HCT116 (cell line): ENCODE measurements around the gene ZC3H12D. TPM values are rescaled to one million over a fixed set of nuclear protein-coding genes. Genes with fewer than 3 reads are reported as not detected.

Source experiments
- ATAC-seq: fragments of 200-7000 bp; cut with Tn5 transposase; 2 replicates; pipeline ENCODE4 v1.9.1; 2020; ENCODE audit warnings: mild to moderate bottlenecking, moderate library complexity
- BruUV-seq: library from RNA; stranded (reverse); fragments of 400-500 nt; replicated peaks from 2 replicates; lab custom pipeline; 2021; lab: Mats Ljungman, UMichigan
- CTCF ChIA-PET: fragments of 300-600 bp; sonication (Branson Sonifier 250); formaldehyde crosslinking; loops from one replicate; lab custom pipeline; 2021; ENCODE audit warnings: antibody characterized with exemption; lab: Charles Lee
- POLR2A ChIA-PET: fragments of 300-600, 350-600 bp; sonication (Branson Sonifier 250); formaldehyde crosslinking; loops from one replicate; lab custom pipeline; 2021; ENCODE audit warnings: antibody characterized with exemption; lab: Charles Lee
- RAD21 ChIA-PET, 2 experiments: fragments of 300-600 bp; sonication (Branson Sonifier 250); formaldehyde crosslinking; loops; one replicate each; lab custom pipeline; 2023; ENCODE audit warnings: low total read pairs in 2 of 2; ENCODE audit not compliant: uncharacterized antibody in 2 of 2, unreplicated experiment in 2 of 2, low non-redundant PET in 1 of 2; lab: Charles Lee
- DNase-seq: peaks from one replicate; pipeline ENCODE4 v3.0.0-alpha.2; 2010; ENCODE audit warnings: low read depth, low spot score
- H2AFZ ChIP-seq: fragments of 200-600 bp; shearing (Covaris generic), sonication (generic); 2 replicates; pipeline ENCODE4 v1.6.1; 2017; ENCODE audit warnings: low read depth, mixed run types, mixed read lengths, antibody characterized with exemption, low read length; ENCODE audit not compliant: poor library complexity, severe bottlenecking
- H3K27ac ChIP-seq: 2 replicates; pipeline ENCODE4 v1.5.1; 2012; ENCODE audit warnings: low read depth, low read length
- H3K27me3 ChIP-seq: fragments of 200-600 bp; sonication (generic); 2 replicates; pipeline ENCODE4 v1.6.1; 2016; ENCODE audit warnings: mixed run types, low read length, mixed read lengths; ENCODE audit not compliant: insufficient read depth
- H3K36me3 ChIP-seq, 2 experiments: fragments of 200-500 bp in 1 of 2; fragments of 200-600 bp in 1 of 2; sonication (Bioruptor generic) in 1 of 2; sonication (generic) in 1 of 2; 2 replicates each; pipeline versions ENCODE4 v1.5.1 to v1.6.1; 2014 to 2016; ENCODE audit warnings: low read length in 2 of 2, inconsistent platforms in 1 of 2, mixed read lengths in 1 of 2, mixed run types in 1 of 2; ENCODE audit not compliant: insufficient read depth in 2 of 2, control insufficient read depth in 1 of 2
- H3K4me1 ChIP-seq, 2 experiments: fragments of 200-600 bp in 1 of 2; sonication (generic) in 1 of 2; 2 replicates each; pipeline versions ENCODE4 v1.5.1 to v1.6.1; 2012 to 2017; ENCODE audit warnings: low read length in 2 of 2, inconsistent platforms in 1 of 2, mild to moderate bottlenecking in 1 of 2, mixed read lengths in 1 of 2, mixed run types in 1 of 2, moderate library complexity in 1 of 2; ENCODE audit not compliant: insufficient read depth in 2 of 2, control insufficient read depth in 1 of 2
- H3K4me2 ChIP-seq: fragments of 200-600 bp; sonication (generic); 2 replicates; pipeline ENCODE4 v1.6.1; 2017; ENCODE audit warnings: mixed run types, low read length, mixed read lengths
- H3K4me3 ChIP-seq, 2 experiments: fragments of 200-600 bp in 1 of 2; sonication (generic) in 1 of 2; replicated peaks in 1 of 2; 2 replicates each; pipeline ENCODE4 v1.5.1; 2011 to 2016; ENCODE audit warnings: low read length in 2 of 2, control low read depth in 1 of 2, low read depth in 1 of 2, mild to moderate bottlenecking in 1 of 2, mixed read lengths in 1 of 2, mixed run types in 1 of 2
- H3K79me2 ChIP-seq: fragments of 200-600 bp; sonication (generic); 2 replicates; pipeline ENCODE4 v1.6.1; 2017; ENCODE audit warnings: mild to moderate bottlenecking, mixed run types, low read length, moderate library complexity, mixed read lengths; ENCODE audit not compliant: insufficient read depth
- H3K9ac ChIP-seq: fragments of 200-600 bp; sonication (generic); 2 replicates; pipeline ENCODE4 v1.6.1; 2016; ENCODE audit warnings: low read length, mixed read lengths
- H3K9me2 ChIP-seq: fragments of 200-600 bp; sonication (generic), shearing (Covaris generic); 2 replicates; pipeline ENCODE4 v1.6.1; 2017; ENCODE audit warnings: mixed run types, mild to moderate bottlenecking, moderate library complexity; ENCODE audit not compliant: insufficient read depth
- H3K9me3 ChIP-seq, 2 experiments: fragments of 200-500 bp in 1 of 2; fragments of 200-600 bp in 1 of 2; sonication (Bioruptor generic) in 1 of 2; sonication (generic) in 1 of 2; 2 replicates each; pipeline ENCODE4 v1.6.1; 2014 to 2017; ENCODE audit warnings: low read length in 2 of 2, mixed read lengths in 2 of 2, inconsistent platforms in 1 of 2, low read depth in 1 of 2, mild to moderate bottlenecking in 1 of 2, mixed run types in 1 of 2, moderate library complexity in 1 of 2; ENCODE audit not compliant: control insufficient read depth in 1 of 2, insufficient read depth in 1 of 2
- H4K20me1 ChIP-seq: fragments of 200-600 bp; sonication (generic), shearing (Covaris generic); 2 replicates; pipeline ENCODE4 v1.6.1; 2017; ENCODE audit warnings: mixed run types, mild to moderate bottlenecking, moderate library complexity; ENCODE audit not compliant: insufficient read depth
- CBX3 ChIP-seq: IDR thresholded peaks from 2 replicates; pipeline ENCODE4 v1.6.1; 2012; ENCODE audit warnings: low read depth
- CEBPB ChIP-seq: IDR thresholded peaks from 2 replicates; pipeline ENCODE4 v1.6.1; 2012; ENCODE audit warnings: low read depth
- EGR1 ChIP-seq: IDR thresholded peaks from 2 replicates; pipeline ENCODE4 v1.6.1; 2012; ENCODE audit warnings: low read depth
- ELF1 ChIP-seq: IDR thresholded peaks from 2 replicates; pipeline ENCODE4 v1.6.1; 2012; ENCODE audit warnings: low read depth, borderline replicate concordance
- FOSL1 ChIP-seq: IDR thresholded peaks from 2 replicates; pipeline ENCODE4 v1.6.1; 2012; ENCODE audit warnings: low read depth
- RAD21 ChIP-seq: IDR thresholded peaks from 2 replicates; pipeline ENCODE4 v1.6.1; 2012; ENCODE audit warnings: low read depth, mild to moderate bottlenecking
- REST ChIP-seq: IDR thresholded peaks from 2 replicates; pipeline ENCODE4 v1.6.1; 2012; ENCODE audit warnings: low read depth
- TCF7L2 ChIP-seq: IDR thresholded peaks from 2 replicates; pipeline ENCODE4 v1.7.0; 2011; ENCODE audit warnings: borderline replicate concordance, inconsistent platforms; ENCODE audit not compliant: insufficient read depth, insufficient read length; ENCODE audit errors: extremely low read depth
- YY1 ChIP-seq: IDR thresholded peaks from 2 replicates; pipeline ENCODE4 v1.6.1; 2011; ENCODE audit warnings: low read length, low read depth, moderate library complexity, mild to moderate bottlenecking; ENCODE audit not compliant: insufficient replicate concordance; ENCODE audit errors: extremely low read depth
- intact Hi-C: fragments of 100-400 bp; cut with micrococcal nuclease; formaldehyde crosslinking; loops from 2 replicates; pipeline ENCODE4 v1.10.0; 2022
- total RNA-seq: library from RNA; stranded (reverse); gene quantifications from one replicate; pipeline ENCODE4 v1.2.1, GENCODE V29; 2021; ENCODE audit not compliant: unreplicated experiment
- TF ChIP-seq, protein P1 (sequence below), 3 experiments: fragments of 200-600 bp in 1 of 3; sonication (generic) in 1 of 3; IDR thresholded peaks in 2 of 3; conservative IDR thresholded peaks in 1 of 3; 2 replicates each; pipeline ENCODE4 v1.5.1; 2012 to 2017; ENCODE audit warnings: low read depth in 2 of 3, low read length in 2 of 3, antibody characterized with exemption in 1 of 3, borderline replicate concordance in 1 of 3, control low read depth in 1 of 3, mild to moderate bottlenecking in 1 of 3, mixed read lengths in 1 of 3, mixed run types in 1 of 3, moderate library complexity in 1 of 3; ENCODE audit not compliant: insufficient read depth in 1 of 3
- TF ChIP-seq, protein P2 (sequence below): IDR thresholded peaks from 2 replicates; pipeline ENCODE4 v1.6.1; 2012

Gene ZC3H12D
- total RNA-seq, 1 experiment from 2014 or later = 0.30 TPM

DNA sequence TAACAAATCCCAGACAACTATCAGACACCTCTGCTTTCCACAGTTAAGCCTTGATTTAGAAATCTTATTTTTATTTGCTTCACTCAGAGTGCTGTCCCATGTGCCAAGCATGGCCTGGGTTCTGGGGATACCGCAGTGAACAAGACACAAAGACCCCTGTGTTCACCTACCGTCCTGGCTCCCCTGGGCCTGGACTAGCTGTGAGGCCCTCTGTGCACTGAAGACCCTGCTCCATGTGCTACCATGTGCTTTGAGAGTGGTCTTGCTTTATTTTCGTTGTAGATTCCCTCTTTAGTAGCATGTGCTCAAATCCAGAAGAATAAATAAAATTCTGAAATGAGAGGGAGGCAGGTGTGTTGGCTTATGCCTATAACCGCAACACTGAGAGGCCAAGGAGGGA, 62.2 kb downstream of the ZC3H12D start:
- Histone ChIP-seq H3K27me3 (peaks cover 4% of the 10 kb centered on the region; the same call in 1 of the 2 replicates), H3K36me3 (no peaks in the 10 kb centered on the region), H3K27ac (no peak overlapping the region), H3K9me2 (no peaks in the 10 kb centered on the region), H3K4me1 (no peaks in the 10 kb centered on the region), H3K9ac (no peak overlapping the region), H4K20me1 (no peaks in the 10 kb centered on the region), H3K4me3 (no peak overlapping the region), H3K79me2 (no peaks in the 10 kb centered on the region), H3K9me3 (no peaks in the 10 kb centered on the region), H3K4me2 (no peak overlapping the region), H2AFZ (no peak overlapping the region)
- ATAC-seq (no peak), DNase-seq (no peak)
- CTCF ChIA-PET = no interaction called here
- TF ChIP-seq, protein P1, sequence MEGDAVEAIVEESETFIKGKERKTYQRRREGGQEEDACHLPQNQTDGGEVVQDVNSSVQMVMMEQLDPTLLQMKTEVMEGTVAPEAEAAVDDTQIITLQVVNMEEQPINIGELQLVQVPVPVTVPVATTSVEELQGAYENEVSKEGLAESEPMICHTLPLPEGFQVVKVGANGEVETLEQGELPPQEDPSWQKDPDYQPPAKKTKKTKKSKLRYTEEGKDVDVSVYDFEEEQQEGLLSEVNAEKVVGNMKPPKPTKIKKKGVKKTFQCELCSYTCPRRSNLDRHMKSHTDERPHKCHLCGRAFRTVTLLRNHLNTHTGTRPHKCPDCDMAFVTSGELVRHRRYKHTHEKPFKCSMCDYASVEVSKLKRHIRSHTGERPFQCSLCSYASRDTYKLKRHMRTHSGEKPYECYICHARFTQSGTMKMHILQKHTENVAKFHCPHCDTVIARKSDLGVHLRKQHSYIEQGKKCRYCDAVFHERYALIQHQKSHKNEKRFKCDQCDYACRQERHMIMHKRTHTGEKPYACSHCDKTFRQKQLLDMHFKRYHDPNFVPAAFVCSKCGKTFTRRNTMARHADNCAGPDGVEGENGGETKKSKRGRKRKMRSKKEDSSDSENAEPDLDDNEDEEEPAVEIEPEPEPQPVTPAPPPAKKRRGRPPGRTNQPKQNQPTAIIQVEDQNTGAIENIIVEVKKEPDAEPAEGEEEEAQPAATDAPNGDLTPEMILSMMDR (IDR thresholded peaks at IDR 0.05 in 2 of 3, conservative IDR thresholded peaks at IDR 0.05 in 1 of 3; ENCODE audit: borderline replicate concordance in 1 of 3, insufficient read depth in 1 of 3, low read depth in 2 of 3, low read length in 2 of 3) = no peak
- TF ChIP-seq CBX3 (no peak), YY1 (no peak), RAD21 (no peak), CEBPB (no peak), FOSL1 (no peak), TCF7L2 (no peak), EGR1 (no peak), REST (no peak), ELF1 (no peak)
- TF ChIP-seq, protein P2, sequence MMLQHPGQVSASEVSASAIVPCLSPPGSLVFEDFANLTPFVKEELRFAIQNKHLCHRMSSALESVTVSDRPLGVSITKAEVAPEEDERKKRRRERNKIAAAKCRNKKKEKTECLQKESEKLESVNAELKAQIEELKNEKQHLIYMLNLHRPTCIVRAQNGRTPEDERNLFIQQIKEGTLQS = no peak
- BruUV-seq = no TSS peak
- intact Hi-C loops = no loop called here
- RAD21 ChIA-PET = no interaction called here
- POLR2A ChIA-PET = no interaction called here
